K562 (cell line): ENCODE data around the gene GCNT1. TPM values are rescaled to one million over a fixed set of nuclear protein-coding genes. Genes with fewer than 3 reads are reported as not detected.

Experiments used
- ATAC-seq: fragments of 200-7000 bp; cut with Tn5 transposase; 3 replicates; pipeline ENCODE4 v1.9.1; 2020; ENCODE audit warnings: moderate library complexity
- BruUV-seq: library from RNA; stranded (reverse); fragments of 400-500 nt; replicated peaks from 2 replicates; lab custom pipeline; 2021; lab: Mats Ljungman, UMichigan
- CTCF ChIA-PET: fragments of 300-600 bp; formaldehyde crosslinking; extraction: SDS; loops from one replicate; lab custom pipeline; 2021; ENCODE audit warnings: low intra/inter-chr PET ratio; lab: Yijun Ruan, JAX
- POLR2A ChIA-PET: fragments of 300-600, 350-650 bp; sonication (Branson Sonifier 250); formaldehyde crosslinking; extraction: SDS; loops from one replicate; lab custom pipeline; 2021; ENCODE audit warnings: antibody characterized with exemption, inconsistent platforms; lab: Yijun Ruan, JAX
- DNase-seq, 4 experiments: peaks; one replicate each; pipeline versions ENCODE4 v3.0.0 to v3.0.0-alpha.2; 2011 to 2018; ENCODE audit warnings: low spot score in 3 of 4, mixed read lengths in 3 of 4; ENCODE audit errors: extremely low read depth in 1 of 4
- FAIRE-seq: peaks from 2 replicates; lab custom pipeline; 2011; peaks lifted over from hg19 to GRCh38; lab: Jason Lieb, UNC
- H2AFZ ChIP-seq: 2 replicates; pipeline ENCODE4 v1.6.0; 2011; ENCODE audit warnings: low read depth, low read length, control low read depth, inconsistent platforms
- H3K27ac ChIP-seq: fragments of 200-600 bp; 3 replicates; pipeline ENCODE4 v1.8.0; 2011; ENCODE audit warnings: low read depth, mild to moderate bottlenecking, control low read depth, inconsistent platforms, low read length, moderate library complexity, mixed read lengths; ENCODE audit errors: extremely low read depth
- H3K27me3 ChIP-seq, 2 experiments: fragments of 300-600 bp in 1 of 2; 2 replicates in 1 of 2; 3 replicates in 1 of 2; pipeline versions ENCODE4 v1.6.0 to v1.8.0; 2011; ENCODE audit warnings: inconsistent platforms in 2 of 2, low read length in 2 of 2, mild to moderate bottlenecking in 1 of 2, mixed read lengths in 1 of 2, moderate library complexity in 1 of 2; ENCODE audit not compliant: control insufficient read depth in 2 of 2, insufficient read depth in 2 of 2
- H3K36me3 ChIP-seq: fragments of 300-600 bp; 3 replicates; pipeline ENCODE4 v1.8.0; 2011; ENCODE audit warnings: mild to moderate bottlenecking, low read length, inconsistent platforms; ENCODE audit not compliant: control insufficient read depth, insufficient read depth
- H3K4me1 ChIP-seq, 2 experiments: fragments of 200-600 bp in 1 of 2; replicated peaks in 1 of 2; 2 replicates in 1 of 2; 3 replicates in 1 of 2; pipeline versions ENCODE4 v1.5.1 to v1.8.0; 2011; ENCODE audit warnings: inconsistent platforms in 2 of 2, low read length in 2 of 2, mild to moderate bottlenecking in 1 of 2, mixed read lengths in 1 of 2, moderate library complexity in 1 of 2; ENCODE audit not compliant: control insufficient read depth in 2 of 2, insufficient read depth in 2 of 2
- H3K4me2 ChIP-seq: 2 replicates; pipeline ENCODE4 v1.6.1; 2011; ENCODE audit warnings: low read length, control low read depth, inconsistent platforms, mixed read lengths; ENCODE audit not compliant: insufficient read depth
- H3K4me3 ChIP-seq: fragments of 200-600 bp; sonication (generic), shearing (Covaris generic); 2 replicates; pipeline ENCODE4 v1.5.1; 2016; ENCODE audit warnings: control low read depth, inconsistent platforms
- H3K79me2 ChIP-seq: fragments of 200-600 bp; 3 replicates; pipeline ENCODE4 v1.8.0; 2011; ENCODE audit warnings: low read length, inconsistent platforms; ENCODE audit not compliant: control insufficient read depth, insufficient read depth
- H3K9ac ChIP-seq, 2 experiments: 2 replicates each; pipeline versions ENCODE4 v1.6.0 to v1.6.1; 2011; ENCODE audit warnings: low read depth in 2 of 2, low read length in 2 of 2, control low read depth in 1 of 2, inconsistent platforms in 1 of 2, mild to moderate bottlenecking in 1 of 2, mixed read lengths in 1 of 2; ENCODE audit not compliant: insufficient read depth in 1 of 2
- H3K9me1 ChIP-seq: one replicate; pipeline ENCODE4 v1.6.0; 2011; ENCODE audit warnings: inconsistent platforms, mild to moderate bottlenecking, low read length, moderate library complexity; ENCODE audit not compliant: control insufficient read depth, insufficient read depth
- H3K9me3 ChIP-seq: replicated peaks from 2 replicates; pipeline ENCODE4 v1.5.1; 2011; ENCODE audit warnings: low read depth, low read length, inconsistent platforms; ENCODE audit not compliant: control insufficient read depth, insufficient read depth
- H4K20me1 ChIP-seq: replicated peaks from 2 replicates; pipeline ENCODE4 v1.6.1; 2011; ENCODE audit warnings: low read length, inconsistent platforms, mixed read lengths; ENCODE audit not compliant: control insufficient read depth, insufficient read depth
- ATF1 ChIP-seq, 2 experiments: fragments of 450-650 bp in 1 of 2; IDR thresholded peaks; 2 replicates each; pipeline ENCODE4 v1.6.1; 2016; ENCODE audit warnings: missing compliant biosample characterization in 1 of 2, missing genetic modification characterization in 1 of 2
- BDP1 ChIP-seq: IDR thresholded peaks from 3 replicates; pipeline ENCODE4 v1.6.1; 2011; ENCODE audit not compliant: insufficient read length, insufficient read depth
- ESRRA ChIP-seq: fragments of 450-650 bp; IDR thresholded peaks from 2 replicates; pipeline ENCODE4 v1.6.1; 2014; ENCODE audit warnings: low read depth, mild to moderate bottlenecking, moderate library complexity, borderline replicate concordance
- FOXA1 ChIP-seq: fragments of 450-650 bp; IDR thresholded peaks from 2 replicates; pipeline ENCODE4 v1.6.1; 2016; ENCODE audit warnings: mild to moderate bottlenecking, borderline replicate concordance
- FOXM1 ChIP-seq, 2 experiments: fragments of 450-650 bp in 1 of 2; sonication (generic) in 1 of 2; formaldehyde crosslinking in 1 of 2; IDR thresholded peaks; 2 replicates each; pipeline versions ENCODE4 v1.6.1 to v1.9.0; 2017 to 2022; ENCODE audit warnings: low read depth in 2 of 2, mild to moderate bottlenecking in 2 of 2, missing genetic modification reagents in 1 of 2, moderate library complexity in 1 of 2
- HDAC1 ChIP-seq, 2 experiments: fragments of 450-650 bp; IDR thresholded peaks; 2 replicates each; pipeline ENCODE4 v1.6.1; 2016 to 2017; ENCODE audit warnings: inconsistent platforms in 1 of 2, mild to moderate bottlenecking in 1 of 2, moderate library complexity in 1 of 2
- L3MBTL2 ChIP-seq: fragments of 450-650 bp; IDR thresholded peaks from 2 replicates; pipeline ENCODE4 v1.6.1; 2016; ENCODE audit warnings: mild to moderate bottlenecking, moderate library complexity
- NFRKB ChIP-seq: fragments of 450-650 bp; IDR thresholded peaks from 2 replicates; pipeline ENCODE4 v1.6.1; 2016; ENCODE audit warnings: low read depth
- NR2F6 ChIP-seq: fragments of 450-650 bp; formaldehyde crosslinking; IDR thresholded peaks from 2 replicates; pipeline ENCODE4 v1.4.0; 2020; ENCODE audit warnings: mild to moderate bottlenecking
- PCBP1 ChIP-seq: fragments of 200-400 bp; formaldehyde crosslinking; IDR thresholded peaks from 2 replicates; pipeline ENCODE4 v1.6.1; 2018; ENCODE audit warnings: mild to moderate bottlenecking, low read depth, low read length; ENCODE audit not compliant: poor library complexity, severe bottlenecking
- RHOXF2B ChIP-seq: fragments of 250-450 bp; sonication (Bioruptor Pico); conservative IDR thresholded peaks from 2 replicates; pipeline ENCODE4 v1.5.1; 2021
- SIX5 ChIP-seq, 2 experiments: IDR thresholded peaks; 2 replicates each; pipeline ENCODE4 v1.6.1; 2011; ENCODE audit warnings: low read length in 2 of 2, borderline replicate concordance in 1 of 2, low read depth in 1 of 2, mild to moderate bottlenecking in 1 of 2, moderate library complexity in 1 of 2; ENCODE audit not compliant: insufficient read depth in 1 of 2
- SMARCC2 ChIP-seq: fragments of 450-650 bp; IDR thresholded peaks from 2 replicates; pipeline ENCODE4 v1.6.1; 2017; ENCODE audit warnings: antibody characterized with exemption, moderate library complexity, mild to moderate bottlenecking, low read depth
- STAG1 ChIP-seq: sonication (generic); formaldehyde crosslinking; IDR thresholded peaks from 2 replicates; pipeline ENCODE4 v1.5.0; 2020; ENCODE audit warnings: missing genetic modification reagents, borderline replicate concordance
- TFAM ChIP-seq: fragments of 250-450 bp; sonication (Bioruptor Pico); conservative IDR thresholded peaks from 2 replicates; pipeline ENCODE4 v1.5.0; 2021; ENCODE audit warnings: mild to moderate bottlenecking, moderate library complexity
- ZKSCAN3 ChIP-seq: fragments of 250-450 bp; sonication (Bioruptor Pico); IDR thresholded peaks from 2 replicates; pipeline ENCODE4 v1.4.0; 2020
- ZNF197 ChIP-seq: fragments of 200-800 bp; sonication (Bioruptor generic); IDR thresholded peaks from 2 replicates; pipeline ENCODE4 v1.6.1; 2016; ENCODE audit warnings: low read depth, missing genetic modification characterization, missing compliant biosample characterization
- ZNF212 ChIP-seq: fragments of 450-650 bp; formaldehyde crosslinking; IDR thresholded peaks from 2 replicates; pipeline ENCODE4 v1.4.0; 2020; ENCODE audit warnings: mild to moderate bottlenecking
- WGBS: fragments of 100-300 bp; shearing (Covaris generic); methylation state at CpG from one replicate; pipeline ENCODE4 v1.1.6; 2016; ENCODE audit warnings: low coverage, mixed read lengths; ENCODE audit not compliant: insufficient coverage; ENCODE audit errors: missing lambda C conversion rate; 5-methylcytosine and 5-hydroxymethylcytosine counted together
- in situ Hi-C: fragments of 300-500 bp; cut with MboI; formaldehyde crosslinking; loops from 4 replicates; pipeline ENCODE4 v1.15.0; 2018; ENCODE audit warnings: inconsistent platforms, mixed read lengths
- intact Hi-C: fragments of 100-400 bp; cut with micrococcal nuclease; formaldehyde crosslinking; loops from 2 replicates; pipeline ENCODE4 v1.14.2; 2022
- polyA plus RNA-seq, 8 experiments: library from polyadenylated mRNA; depleted of rRNA in 4 of 8; stranded (reverse) in 5 of 8; unstranded in 3 of 8; fragments of >200 nt; fragmentation: Nextera tagmentation in 2 of 8; fragmentation: Illumina TruSeq in 1 of 8; extraction: Ambion mirVana in 2 of 8; extraction: Trizol in 1 of 8; gene quantifications; 2 replicates each; pipeline versions ENCODE4 v1.2.1 to v1.2.3, GENCODE V29; 2011 to 2014; ENCODE audit warnings: inconsistent platforms in 1 of 8, missing spikeins in 1 of 8
- total RNA-seq, 7 experiments: library from RNA; depleted of rRNA in 6 of 7; stranded (reverse); fragments of >200 nt in 6 of 7; fragmentation: Illumina TruSeq in 2 of 7; extraction: Trizol in 2 of 7; gene quantifications; 2 replicates each; pipeline versions ENCODE4 v1.2.1 to v1.2.3, GENCODE V29; 2011 to 2021; ENCODE audit warnings: low replicate concordance in 1 of 7
- TF ChIP-seq, protein P1 (sequence below): fragments of 450-650 bp; IDR thresholded peaks from 2 replicates; pipeline ENCODE4 v1.7.1; 2018; ENCODE audit warnings: mild to moderate bottlenecking, low read depth; ENCODE audit not compliant: partially characterized antibody
- TF ChIP-seq, protein P2 (sequence below): sonication (generic); formaldehyde crosslinking; IDR thresholded peaks from 2 replicates; pipeline ENCODE4 v1.8.1; 2022; ENCODE audit warnings: missing genetic modification reagents

Gene GCNT1
- total and polyA plus RNA-seq, 9 of the 15 experiments (the other 6 are each of a cell fraction or from before 2014, with no cell fraction given), result 0.01 to 0.71 (median 0.10) TPM

DNA sequence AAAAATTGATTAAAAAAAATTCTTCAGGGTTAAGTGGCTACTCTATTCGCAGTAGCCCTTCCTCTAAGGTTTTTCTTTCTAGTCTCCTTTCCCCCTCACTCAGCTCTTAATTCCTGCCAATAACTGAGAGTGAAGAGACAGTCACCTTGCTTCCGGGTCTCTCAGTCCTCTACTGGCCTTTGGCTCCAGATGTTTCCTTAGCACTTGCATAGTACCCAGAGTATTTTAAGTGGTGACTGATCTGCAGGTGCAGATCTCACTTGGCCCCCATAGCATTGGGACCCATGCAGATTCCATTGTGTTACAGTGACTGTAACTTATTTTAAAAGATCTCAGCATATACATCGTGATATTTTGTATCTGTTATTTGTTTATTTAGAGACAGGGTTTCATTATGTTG is 66.2 kb downstream of the GCNT1 start (continued):
- TF ChIP-seq, protein P1, sequence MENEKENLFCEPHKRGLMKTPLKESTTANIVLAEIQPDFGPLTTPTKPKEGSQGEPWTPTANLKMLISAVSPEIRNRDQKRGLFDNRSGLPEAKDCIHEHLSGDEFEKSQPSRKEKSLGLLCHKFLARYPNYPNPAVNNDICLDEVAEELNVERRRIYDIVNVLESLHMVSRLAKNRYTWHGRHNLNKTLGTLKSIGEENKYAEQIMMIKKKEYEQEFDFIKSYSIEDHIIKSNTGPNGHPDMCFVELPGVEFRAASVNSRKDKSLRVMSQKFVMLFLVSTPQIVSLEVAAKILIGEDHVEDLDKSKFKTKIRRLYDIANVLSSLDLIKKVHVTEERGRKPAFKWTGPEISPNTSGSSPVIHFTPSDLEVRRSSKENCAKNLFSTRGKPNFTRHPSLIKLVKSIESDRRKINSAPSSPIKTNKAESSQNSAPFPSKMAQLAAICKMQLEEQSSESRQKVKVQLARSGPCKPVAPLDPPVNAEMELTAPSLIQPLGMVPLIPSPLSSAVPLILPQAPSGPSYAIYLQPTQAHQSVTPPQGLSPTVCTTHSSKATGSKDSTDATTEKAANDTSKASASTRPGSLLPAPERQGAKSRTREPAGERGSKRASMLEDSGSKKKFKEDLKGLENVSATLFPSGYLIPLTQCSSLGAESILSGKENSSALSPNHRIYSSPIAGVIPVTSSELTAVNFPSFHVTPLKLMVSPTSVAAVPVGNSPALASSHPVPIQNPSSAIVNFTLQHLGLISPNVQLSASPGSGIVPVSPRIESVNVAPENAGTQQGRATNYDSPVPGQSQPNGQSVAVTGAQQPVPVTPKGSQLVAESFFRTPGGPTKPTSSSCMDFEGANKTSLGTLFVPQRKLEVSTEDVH, result no peak
- TF ChIP-seq SIX5 (IDR thresholded peaks at IDR 0.05; ENCODE audit: borderline replicate concordance in 1 of 2, insufficient read depth in 1 of 2, low read depth in 1 of 2, low read length in 2 of 2), result no peak
- TF ChIP-seq, protein P2, sequence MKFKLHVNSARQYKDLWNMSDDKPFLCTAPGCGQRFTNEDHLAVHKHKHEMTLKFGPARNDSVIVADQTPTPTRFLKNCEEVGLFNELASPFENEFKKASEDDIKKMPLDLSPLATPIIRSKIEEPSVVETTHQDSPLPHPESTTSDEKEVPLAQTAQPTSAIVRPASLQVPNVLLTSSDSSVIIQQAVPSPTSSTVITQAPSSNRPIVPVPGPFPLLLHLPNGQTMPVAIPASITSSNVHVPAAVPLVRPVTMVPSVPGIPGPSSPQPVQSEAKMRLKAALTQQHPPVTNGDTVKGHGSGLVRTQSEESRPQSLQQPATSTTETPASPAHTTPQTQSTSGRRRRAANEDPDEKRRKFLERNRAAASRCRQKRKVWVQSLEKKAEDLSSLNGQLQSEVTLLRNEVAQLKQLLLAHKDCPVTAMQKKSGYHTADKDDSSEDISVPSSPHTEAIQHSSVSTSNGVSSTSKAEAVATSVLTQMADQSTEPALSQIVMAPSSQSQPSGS (CRISPR knock-in tag), result no peak
- TF ChIP-seq L3MBTL2, result no peak
- no peak for TF ChIP-seq PCBP1

DNA sequence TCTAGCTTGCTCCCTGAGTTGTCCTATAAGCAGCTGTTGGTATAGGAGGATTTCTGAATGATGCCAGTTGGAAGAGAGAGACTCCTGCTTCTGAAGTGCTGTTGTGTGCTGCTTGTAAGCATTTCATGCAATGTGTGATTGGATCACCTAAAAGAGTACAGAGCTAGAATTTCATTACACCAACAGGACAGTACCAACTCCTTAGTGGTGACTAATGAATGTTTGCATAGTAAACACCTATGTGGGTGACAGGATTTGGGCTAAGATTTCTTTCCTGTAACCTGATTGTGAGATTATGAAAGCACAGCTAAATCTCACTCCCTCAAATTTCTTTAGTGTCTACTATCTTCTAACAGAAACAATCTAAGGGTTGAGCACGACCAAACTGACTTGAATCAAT is 67.0 kb downstream of the GCNT1 start:
- no peak overlapping the region for H3K27ac ChIP-seq
- H3K4me2 ChIP-seq, result no peak overlapping the region
- H3K4me3 ChIP-seq, result no peak overlapping the region
- no peak for DNase-seq
- no peak overlapping the region for H2AFZ ChIP-seq
- POLR2A ChIA-PET, result interaction anchor here (1.0 kb wide), 1 partner anchor 19 kb away, joined by 3 read pairs; no protein-coding TSS in a partner anchor
- intact Hi-C loops, result no loop called here
- CTCF ChIA-PET, result no interaction called here
- H3K4me1 ChIP-seq, result peaks cover 0 to 7% of the 10 kb centered on the region in 2 experiments; a peak in 2 of 5 replicates
- no peaks in the 10 kb centered on the region for H3K79me2 ChIP-seq
- in situ Hi-C loops, result no loop called here
- no peaks in the 10 kb centered on the region for H4K20me1 ChIP-seq
- peaks cover 0 to 4% of the 10 kb centered on the region in 2 experiments; a peak in 1 of 5 replicates for H3K27me3 ChIP-seq
- 0% methylated on average over 1 of the region's 1 CpG for WGBS
- H3K9me1 ChIP-seq, result no peaks in the 10 kb centered on the region
- no TSS peak for BruUV-seq
- FAIRE-seq, result no peak
- H3K36me3 ChIP-seq, result no peaks in the 10 kb centered on the region
- no peaks in the 10 kb centered on the region for H3K9me3 ChIP-seq
- no peak overlapping the region for H3K9ac ChIP-seq
- no peak for ATAC-seq
- TF ChIP-seq SMARCC2, result no peak
- no peak for TF ChIP-seq HDAC1 (IDR thresholded peaks at IDR 0.05)
- no peak for TF ChIP-seq RHOXF2B (CRISPR knock-in tag)
- TF ChIP-seq ESRRA, result no peak
- TF ChIP-seq ATF1 (CRISPR knock-in tag; IDR thresholded peaks at IDR 0.05), result no peak
- TF ChIP-seq ATF1 (tag; IDR thresholded peaks at IDR 0.05), result no peak
- TF ChIP-seq FOXA1, result no peak
- no peak for TF ChIP-seq STAG1
- TF ChIP-seq BDP1, result no peak
- TF ChIP-seq TFAM (CRISPR knock-in tag), result no peak
- TF ChIP-seq FOXM1 (IDR thresholded peaks at IDR 0.05; ENCODE audit: low read depth), result no peak
- no peak for TF ChIP-seq FOXM1 (CRISPR knock-in tag; IDR thresholded peaks at IDR 0.05; ENCODE audit: low read depth)
- TF ChIP-seq ZNF212 (CRISPR knock-in tag), result no peak
- TF ChIP-seq ZKSCAN3 (CRISPR knock-in tag), result no peak
- no peak for TF ChIP-seq NFRKB
- no peak for TF ChIP-seq NR2F6 (CRISPR knock-in tag)
- TF ChIP-seq ZNF197 (CRISPR knock-in tag), result no peak
